ENCODE measurements around the gene DHRS3.

GRCh38 chr1:12640237-12640957 is 22.4 kb upstream of the DHRS3 start:
- no peak for TF ChIP-seq CTCF (IDR thresholded peaks at IDR 0.05; ENCODE audit: insufficient read depth, low read length, poor library complexity, severe bottlenecking)
- no peak for TF ChIP-seq EZH2phosphoT487 (conservative IDR thresholded peaks at IDR 0.05; ENCODE audit: low read length)
